Measurements from ENCODE around the gene STYXL1.

DNA sequence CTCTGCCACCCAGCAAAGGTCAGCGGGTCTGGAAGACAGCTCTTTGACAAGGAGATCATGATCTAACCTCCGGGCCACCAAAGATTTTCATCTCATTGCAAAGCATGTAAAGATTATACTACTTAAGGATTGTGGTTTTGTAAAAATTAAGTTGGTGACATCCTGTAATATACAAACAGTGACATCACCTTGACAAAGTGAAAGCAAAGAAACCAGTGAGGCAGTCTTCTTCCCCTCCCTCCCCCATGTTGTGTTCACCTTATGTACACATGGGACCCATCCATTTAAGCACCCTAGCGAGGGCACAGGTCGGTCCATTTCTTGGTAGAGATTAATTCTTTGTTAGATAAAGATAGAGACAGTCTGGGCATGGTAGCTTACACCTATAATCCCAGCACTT is 4.0 kb upstream of the STYXL1 start:
- TF ChIP-seq CTCF (IDR thresholded peaks at IDR 0.05) (no peak), POLR2A (IDR thresholded peaks at IDR 0.05) (no peak), EP300 (IDR thresholded peaks at IDR 0.05) (no peak), POLR2AphosphoS5 (IDR thresholded peaks at IDR 0.05) (no peak)
